HG03354 (cell line): ENCODE measurements around the gene PITX1.

Experiments
- ATAC-seq: cut with Tn5 transposase; IDR thresholded peaks from one replicate; pipeline ENCODE4 v1.9.1; 2021; ENCODE audit warnings: mild to moderate bottlenecking; ENCODE audit not compliant: unreplicated experiment, poor library complexity, severe bottlenecking

PITX1 gene

GRCh38 chr5:135063056-135063445 is 29.0 kb upstream of the PITX1 start:
- no peak for ATAC-seq

GRCh38 chr5:135062216-135063055 is 28.4 kb upstream of the PITX1 start:
- no peak for ATAC-seq

- no peak for ATAC-seq
These were observed 27.0 kb upstream of the PITX1 start for GRCh38 chr5:135061001-135061400.

DNA sequence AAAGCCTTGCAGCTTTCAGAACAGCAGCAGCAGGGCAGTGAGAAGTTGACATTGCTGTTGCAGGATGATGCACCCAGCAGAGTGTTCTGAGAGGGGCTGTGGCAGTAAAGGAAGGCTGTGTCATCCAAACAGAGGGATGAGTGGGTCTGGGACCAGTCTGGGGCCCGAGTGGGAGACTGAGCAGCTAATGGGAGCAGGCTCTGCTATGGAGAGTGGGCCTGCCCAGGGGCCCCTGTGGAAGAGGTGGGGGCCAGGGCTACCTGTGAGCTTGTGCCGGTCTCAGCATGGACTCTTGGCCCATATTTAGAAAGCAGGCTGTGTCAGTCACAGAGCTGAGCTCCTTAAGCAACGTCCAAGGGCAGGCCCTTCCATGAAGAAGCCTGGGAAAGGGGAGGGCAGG is 26.0 kb upstream of the PITX1 start:
- no peak for ATAC-seq

- ATAC-seq: no peak
These were observed 25.2 kb upstream of the PITX1 start for GRCh38 chr5:135059000-135059923.

GRCh38 chr5:135058331-135058732 is 24.3 kb upstream of the PITX1 start:
- ATAC-seq: no peak

GRCh38 chr5:135057233-135057632 is 23.2 kb upstream of the PITX1 start:
- no peak for ATAC-seq

GRCh38 chr5:135056316-135057030 is 22.4 kb upstream of the PITX1 start:
- no peak for ATAC-seq

- no peak for ATAC-seq
These were observed 21.4 kb upstream of the PITX1 start for GRCh38 chr5:135055396-135055795.

DNA sequence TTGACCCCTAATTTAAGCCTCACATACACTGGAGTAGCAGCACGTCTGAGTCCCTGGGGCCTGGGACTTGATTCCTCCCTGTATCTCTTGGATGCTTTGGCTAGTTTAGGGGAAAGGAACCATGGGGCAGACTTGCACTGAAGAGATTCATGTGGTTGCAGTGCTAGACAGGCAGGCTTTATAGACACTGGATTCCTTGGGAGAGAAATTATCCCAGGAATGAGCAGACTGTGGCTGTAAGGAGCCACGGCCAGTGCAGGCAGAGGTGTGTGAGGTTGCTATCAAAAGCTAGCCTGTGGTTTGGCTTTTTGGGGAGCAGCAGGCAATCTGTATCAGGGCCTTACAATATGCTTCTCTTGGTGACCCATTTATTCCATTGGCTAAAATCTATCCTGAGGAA is 20.5 kb upstream of the PITX1 start:
- no peak for ATAC-seq

GRCh38 chr5:135053989-135054388 is 20.0 kb upstream of the PITX1 start:
- no peak for ATAC-seq

DNA sequence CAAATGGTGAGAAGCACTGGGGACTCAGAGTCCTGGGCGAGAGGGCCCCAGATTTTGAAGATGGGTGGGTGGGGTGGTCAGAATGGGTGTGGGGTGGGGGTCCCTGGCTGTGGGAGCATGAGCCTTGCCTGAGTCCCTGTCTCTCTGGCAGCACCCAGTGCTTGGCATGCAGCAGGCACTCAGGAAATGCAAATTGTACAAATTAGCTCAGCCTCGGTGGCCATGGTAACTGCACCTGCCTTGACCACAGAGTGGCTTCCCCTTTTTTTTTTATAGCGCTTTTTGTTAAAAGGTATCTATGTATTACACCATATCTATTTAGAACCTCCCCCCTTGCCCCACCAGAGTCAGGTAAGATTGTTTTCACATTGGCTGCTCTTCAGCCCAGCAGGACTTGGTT is 19.2 kb upstream of the PITX1 start:
- peak; percentile 96 for ATAC-seq

GRCh38 chr5:135052511-135053145 is 18.6 kb upstream of the PITX1 start:
- no peak for ATAC-seq

DNA sequence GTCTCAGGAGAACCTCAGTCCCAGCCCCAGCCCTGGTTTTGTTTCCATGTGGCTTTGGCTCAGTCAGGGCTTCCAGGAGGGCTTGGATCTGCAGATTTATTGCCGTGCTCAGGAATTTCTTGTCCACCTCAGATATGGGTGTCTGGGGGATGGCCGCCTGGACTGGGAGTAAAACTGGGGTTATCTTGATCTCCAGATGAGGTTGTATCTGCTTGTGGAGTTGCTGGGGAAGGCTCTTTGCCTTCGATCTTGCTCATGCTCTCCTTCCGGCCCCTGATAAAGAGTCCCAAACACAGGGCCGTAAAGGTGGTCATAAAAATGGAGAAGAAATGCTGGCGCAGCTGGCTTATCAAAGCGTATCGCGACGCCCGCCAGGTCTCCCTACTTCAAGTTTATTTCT is 17.8 kb upstream of the PITX1 start:
- no peak for ATAC-seq

GRCh38 chr5:135051399-135051798 is 17.4 kb upstream of the PITX1 start:
- ATAC-seq: no peak

DNA sequence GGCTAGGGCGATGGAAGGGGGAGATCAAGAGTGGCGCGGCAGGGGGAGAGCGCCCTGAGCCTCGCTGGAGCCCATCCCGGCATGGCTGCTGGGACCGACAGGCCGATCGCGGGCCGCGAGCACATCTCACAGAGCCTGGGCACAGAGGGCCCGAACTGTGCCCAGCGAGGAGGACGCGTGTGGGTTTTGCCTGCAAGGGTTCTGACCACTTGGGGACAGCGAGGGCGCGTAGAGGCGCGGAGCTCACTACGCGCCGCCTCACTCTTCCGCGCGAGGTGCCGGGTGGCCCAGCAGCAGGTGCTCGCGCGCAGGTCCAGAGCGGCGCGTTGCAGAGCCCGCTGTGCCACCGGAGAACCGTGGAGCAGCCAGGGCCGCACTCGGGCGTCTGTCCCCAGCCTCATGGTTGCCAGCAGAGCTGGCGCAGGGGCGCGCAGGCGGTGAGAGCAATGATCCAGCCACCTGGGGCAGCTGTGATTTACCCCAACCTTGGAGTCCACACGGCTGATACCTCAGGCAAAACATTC is 16.3 kb upstream of the PITX1 start:
- ATAC-seq: no peak

- ATAC-seq: no peak
These were observed 14.9 kb upstream of the PITX1 start for GRCh38 chr5:135048930-135049329.

- no peak for ATAC-seq
These were observed 14.3 kb upstream of the PITX1 start for GRCh38 chr5:135048286-135048685.

DNA sequence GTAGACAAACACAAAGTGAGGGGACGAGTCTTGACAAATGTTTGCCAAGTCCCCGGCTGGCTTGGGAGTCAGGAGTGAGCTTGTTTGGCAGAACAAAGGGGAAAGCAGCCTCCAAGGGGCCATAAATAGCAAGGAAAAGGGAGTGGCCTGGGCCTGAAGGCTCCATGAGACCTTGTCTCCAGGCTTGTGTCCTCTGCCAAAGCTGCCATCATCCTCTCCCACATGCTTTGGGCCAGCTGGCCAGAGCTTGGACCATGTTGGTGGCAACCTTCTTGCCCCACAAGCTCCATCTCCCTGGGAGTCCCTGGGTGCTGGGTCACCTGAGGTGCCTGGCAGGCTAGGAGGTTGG is 13.3 kb upstream of the PITX1 start:
- no peak for ATAC-seq
